SIG-M5 treated with dmso at 0.1 percent for 504 hours (cell line): Measurements from ENCODE around the gene UBE2D2.
"Not testable (repeated sequence)": the region's sequence is repeated elsewhere in the genome, so short reads cannot be mapped to it uniquely, and the experiment has no call there.

Source experiments
- DNase-seq: peaks from one replicate; lab custom pipeline; 2025; ENCODE audit not compliant: unreplicated experiment; lab: John Stamatoyannopoulos, UW

UBE2D2 gene

DNA sequence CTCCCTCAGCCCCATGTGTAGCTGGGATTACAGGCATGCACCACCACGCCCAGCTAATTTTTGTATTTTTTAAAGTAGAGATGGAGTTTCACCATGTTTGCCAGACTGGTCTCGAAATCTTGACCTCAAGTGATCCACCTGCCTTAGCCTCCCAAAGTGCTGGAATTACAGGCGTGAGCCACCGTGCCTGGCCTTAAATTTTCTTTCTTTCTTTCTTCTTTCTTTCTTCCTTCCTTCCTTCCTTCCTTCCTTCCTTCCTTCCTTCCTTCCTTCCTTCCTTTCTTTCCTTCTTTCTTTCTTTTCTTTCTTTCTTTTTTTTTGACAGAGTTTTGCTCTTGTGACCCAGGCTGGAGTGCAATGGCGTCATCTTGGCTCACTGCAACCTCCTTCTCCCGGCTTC, 14.5 kb upstream of the UBE2D2 start:
- DNase-seq = not testable (repeated sequence)

DNA sequence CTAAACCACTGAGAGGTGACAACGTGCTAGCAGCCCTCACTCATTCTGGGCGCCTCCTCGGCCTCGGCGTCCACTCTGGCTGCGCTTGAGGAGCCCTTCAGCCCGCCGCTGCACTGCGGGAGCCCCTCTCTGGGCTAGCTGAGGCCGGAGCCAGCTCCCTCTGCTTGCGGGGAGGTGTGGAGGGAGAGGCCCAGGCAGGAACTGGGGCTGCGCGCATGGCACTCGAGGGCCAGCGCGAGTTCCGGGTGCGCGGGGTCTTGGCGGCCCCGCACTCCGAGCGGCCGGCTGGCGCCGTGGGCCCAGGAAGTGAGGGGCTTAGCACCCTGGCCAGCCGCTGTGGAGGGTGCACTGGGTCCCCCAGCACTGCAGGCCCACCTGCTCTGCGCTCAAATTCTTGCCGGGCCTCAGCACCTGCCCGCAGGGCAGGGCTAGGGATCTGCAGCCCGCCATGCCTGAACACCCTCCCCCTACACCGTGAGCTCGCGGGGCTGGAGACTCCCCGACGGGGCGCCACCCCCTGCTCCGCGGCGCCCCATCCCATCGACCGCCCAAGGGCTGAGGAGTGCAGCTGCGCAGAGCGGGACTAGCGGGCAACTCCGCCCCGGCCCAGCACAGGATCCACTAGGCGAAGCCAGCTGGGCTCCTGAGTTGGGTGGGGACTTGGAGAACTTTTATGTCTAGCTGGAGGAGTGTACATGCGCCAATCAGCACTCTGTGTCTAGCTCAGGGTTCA, 11.8 kb upstream of the UBE2D2 start:
- DNase-seq = no peak

DNA sequence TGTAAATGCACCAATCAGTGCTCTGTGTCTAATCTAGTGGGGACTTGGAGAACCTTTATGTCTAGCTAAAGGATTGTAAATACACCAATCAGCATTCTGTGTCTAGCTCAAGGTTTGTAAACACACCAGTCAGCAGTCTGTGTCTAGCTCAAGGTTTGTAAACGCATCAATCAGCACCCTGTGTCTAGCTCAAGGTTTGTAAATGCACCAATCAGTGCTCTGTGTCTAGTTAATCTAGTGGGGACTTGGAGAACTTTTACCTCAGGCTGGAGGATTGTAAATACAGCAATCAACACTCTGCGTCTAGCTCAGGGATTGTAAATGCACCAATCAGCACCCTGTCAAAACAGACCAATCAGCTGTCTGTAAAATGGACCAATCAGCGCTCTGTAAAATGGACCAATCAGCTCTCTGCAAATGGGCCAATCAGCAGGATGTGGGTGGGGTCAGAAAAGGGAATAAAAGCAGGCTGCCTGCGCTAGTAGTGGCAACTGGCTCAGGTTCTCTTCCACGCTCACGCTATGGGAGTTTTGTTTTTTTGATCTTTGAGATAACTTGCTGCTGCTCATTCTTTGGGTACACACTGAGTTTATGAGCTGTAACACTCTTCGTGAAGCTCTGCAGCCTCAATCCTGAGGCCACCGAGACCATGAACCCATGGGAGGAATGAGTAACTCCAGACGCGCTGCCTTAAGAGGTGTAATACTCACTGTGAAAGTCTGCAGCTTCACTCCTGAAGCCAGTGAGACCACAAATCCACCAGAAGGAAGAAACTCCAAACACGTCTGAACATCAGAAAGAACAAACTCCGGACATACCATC, 10.9 kb upstream of the UBE2D2 start:
- DNase-seq = not testable (repeated sequence)

DNA sequence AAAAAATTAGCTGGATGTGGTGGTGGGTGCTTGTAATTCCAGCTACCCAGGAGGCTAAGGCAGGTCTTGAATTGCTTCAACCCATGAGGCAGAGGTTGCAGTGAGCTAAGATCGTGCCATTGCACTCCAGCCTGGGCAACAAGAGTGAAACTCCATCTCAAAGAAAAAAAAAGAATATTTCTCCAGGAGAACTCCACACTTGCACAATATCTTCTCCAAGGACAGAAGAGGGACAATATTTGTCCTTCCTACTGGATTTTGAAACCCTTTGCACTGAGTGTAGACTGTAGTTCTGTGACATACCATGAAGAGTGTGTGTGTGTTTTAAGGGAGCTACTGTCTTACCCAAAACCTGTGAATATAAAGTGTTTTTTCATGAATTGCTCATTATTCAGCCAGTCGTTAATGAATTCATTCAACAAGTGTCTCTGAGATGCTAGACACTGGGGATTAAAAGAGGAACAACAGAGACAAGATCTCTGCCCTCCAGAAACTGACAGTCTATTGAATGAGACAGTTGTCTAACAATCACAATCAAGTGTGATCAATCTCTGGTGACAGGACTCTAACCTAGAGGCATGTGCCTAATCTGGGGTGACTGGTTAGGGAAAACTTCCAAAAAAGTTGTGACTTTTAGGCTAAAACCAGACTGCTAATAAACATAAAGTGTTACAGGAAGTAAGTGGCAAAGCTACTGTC, 9.8 kb upstream of the UBE2D2 start:
- no peak for DNase-seq

DNA sequence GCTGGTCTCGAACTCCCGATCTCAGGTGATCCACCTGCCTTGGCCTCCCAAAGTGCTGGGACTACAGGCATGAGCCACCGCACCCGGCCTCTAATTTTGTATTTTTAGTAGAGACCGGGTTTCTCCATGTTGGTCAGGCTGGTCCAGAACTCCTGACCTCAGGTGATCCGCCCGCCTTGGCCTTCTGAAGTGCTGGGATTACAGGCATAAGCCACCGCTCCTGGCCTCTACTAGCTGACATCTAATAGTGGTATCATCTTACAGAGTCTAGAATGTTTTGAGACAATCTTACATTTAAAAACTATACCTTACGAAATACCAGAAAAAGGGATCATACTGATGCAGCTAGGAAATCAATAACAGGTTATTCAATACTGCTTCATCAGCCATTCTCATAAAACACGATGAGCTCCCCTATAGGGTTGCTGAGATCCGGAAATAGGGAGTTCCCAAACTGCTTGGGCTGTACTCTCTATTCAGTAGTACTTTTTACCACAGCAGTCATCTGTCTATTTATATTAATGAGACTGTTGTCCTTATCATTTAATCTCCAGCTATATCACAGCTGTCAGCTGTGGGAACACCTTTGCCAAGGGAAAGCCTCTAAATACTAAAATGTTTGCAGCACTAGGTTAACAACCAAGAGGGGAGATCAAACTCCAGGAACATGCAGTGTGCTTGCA, 8.1 kb upstream of the UBE2D2 start:
- no peak for DNase-seq

DNA sequence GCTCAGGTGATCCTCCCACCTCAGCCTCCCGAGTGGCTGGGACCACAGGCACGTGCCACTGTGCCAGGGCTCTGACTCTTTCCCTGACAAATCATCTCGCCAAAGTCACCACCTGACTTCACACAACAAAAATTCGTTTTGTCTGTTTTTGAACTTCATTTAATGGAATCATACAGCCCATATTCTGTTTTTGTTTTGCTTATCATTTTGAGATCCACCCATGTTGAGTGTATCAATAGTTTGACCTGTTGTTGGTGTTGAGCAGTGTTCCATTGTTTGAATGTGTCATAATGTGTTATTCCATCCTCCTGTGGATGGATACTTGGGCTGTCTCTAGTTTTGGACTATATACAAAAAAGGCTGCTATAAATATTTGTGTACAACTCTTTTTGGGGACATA, 6.9 kb upstream of the UBE2D2 start:
- no peak for DNase-seq

DNA sequence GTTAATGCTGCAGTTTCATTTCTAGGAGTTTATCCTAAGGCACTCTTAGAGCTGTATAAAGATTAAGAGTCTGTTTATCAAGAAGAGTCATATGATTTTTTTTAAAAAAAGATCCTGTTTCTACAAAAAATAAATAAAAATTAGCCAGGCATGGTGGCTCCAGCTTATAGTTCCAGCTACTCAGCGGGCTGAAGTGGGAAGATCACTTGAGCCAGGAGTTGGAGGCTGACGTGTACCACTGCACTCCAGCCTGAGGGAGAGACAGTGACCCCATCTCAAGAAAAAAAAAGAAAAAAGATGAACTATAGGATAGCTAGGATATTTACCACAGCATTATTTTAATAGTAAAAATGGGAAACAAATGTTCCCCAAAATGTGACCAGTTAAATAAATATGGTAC, 3.3 kb upstream of the UBE2D2 start:
- DNase-seq = no peak

DNA sequence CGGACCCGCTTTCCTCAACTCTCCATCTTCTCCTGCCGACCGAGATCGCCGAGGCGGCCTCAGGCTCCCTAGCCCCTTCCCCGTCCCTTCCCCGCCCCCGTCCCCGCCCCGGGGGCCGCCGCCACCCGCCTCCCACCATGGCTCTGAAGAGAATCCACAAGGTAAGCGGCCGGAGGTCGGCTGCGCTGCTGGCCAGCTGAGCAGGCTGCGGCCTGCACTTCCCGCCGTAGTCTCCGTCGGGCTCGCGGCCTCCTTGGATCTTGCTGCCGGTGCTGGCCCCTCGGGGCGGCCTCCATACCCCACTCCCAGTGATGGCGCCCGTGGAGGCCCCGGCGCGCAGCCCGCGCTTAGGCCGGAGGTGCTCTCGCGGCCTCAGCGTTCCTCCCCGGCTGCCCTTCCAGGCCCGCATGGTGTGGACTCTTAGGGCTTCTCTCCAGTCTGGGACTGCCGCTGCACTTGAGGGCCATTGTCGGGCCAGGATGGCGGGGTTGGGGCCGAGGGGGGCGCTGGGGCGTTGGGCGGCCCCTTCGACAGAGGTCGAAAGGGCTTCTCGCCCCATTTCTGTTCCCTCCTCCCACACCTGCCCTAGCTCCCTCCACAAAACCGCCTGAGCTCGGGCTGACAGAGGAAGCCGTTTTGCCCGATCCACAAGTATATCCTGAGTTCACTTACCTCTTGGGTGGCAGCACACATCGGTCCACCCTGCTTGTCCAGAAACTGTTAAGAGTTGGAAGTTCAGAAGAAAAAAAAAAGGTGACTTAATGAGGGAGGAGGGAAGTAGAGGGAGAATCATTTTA, 714 bp downstream of the UBE2D2 start:
- DNase-seq = peak; percentile 46

DNA sequence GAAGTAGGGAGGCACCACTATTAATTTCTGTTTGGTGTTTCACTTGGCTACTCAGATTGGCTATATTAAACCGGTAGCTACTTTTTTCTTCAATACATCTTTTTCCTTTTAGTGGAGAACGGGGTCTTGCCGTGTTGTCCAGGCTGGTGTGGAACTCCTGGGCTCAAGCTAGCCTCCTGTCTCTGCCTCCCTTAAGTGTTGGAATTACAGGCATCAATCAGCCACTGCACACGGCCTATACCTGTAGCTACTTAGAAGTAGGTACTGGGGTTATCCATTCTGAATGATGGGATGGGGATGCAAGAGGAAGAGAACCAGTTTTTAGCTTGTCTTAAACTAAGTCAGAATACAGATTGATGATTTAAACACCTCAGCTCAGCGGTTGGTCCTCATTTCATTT, 1.7 kb downstream of the UBE2D2 start:
- DNase-seq = no peak

DNA sequence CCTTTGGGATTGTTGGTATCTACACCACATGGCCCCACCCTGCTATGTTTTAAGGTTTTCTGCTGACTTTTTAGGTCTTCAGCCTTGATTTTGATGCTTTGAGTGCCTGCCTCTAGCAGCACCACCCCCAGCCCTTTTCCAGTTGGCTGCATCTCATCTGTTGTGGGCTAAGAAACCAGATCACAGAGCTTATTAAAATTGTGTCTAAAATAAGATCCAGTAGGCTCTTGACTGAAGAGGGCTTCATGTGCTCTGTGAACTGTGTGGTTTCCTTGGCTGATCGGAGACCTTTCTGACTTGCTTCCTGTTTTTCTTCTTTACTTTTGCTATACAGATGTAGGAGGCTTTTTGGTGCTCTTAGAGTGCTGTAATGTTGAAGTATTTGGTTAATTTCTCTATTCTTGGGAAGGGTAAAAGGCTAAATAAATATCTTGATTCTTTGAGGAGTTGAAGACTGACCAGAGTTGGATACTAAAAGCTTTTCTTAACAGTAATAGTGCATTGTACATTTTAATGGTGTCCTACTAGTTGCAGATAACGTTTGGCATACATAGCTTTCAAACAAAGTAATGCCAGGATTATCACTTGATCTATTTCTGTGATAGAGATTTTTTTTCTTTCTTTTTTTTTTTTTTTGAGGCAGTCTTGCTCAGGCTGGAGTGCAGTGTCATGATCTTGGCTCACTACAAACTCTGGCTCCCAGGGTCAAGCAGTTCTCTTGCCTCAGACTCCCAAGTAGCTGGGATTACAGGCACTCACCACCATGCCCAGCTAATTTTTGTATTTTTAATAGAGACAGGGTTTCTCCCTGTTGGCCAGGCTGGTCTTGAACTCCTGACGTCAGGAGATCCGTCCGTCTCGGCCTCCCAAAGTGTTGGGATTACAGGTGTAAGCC, 4.5 kb downstream of the UBE2D2 start:
- peak; percentile 96 for DNase-seq

DNA sequence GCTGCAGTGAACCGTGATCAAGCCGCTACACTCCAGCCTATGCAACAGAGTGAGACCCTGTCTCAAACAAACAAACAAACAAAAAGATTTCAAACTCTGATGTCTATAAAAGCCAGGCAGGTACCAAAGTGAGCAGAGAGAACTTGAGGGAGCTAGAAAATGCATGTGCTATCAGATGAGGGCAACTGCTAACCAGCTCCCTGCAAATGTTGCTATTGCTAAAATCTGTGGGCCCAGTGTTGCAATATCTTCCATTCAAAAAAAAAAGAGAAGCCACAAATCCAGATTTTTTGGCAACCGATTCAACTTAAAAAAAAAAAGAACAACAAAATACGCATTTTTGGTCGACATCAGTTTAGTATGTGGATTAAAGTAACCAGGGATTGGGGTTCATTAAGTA, 5.5 kb downstream of the UBE2D2 start:
- DNase-seq = peak; percentile 79

DNA sequence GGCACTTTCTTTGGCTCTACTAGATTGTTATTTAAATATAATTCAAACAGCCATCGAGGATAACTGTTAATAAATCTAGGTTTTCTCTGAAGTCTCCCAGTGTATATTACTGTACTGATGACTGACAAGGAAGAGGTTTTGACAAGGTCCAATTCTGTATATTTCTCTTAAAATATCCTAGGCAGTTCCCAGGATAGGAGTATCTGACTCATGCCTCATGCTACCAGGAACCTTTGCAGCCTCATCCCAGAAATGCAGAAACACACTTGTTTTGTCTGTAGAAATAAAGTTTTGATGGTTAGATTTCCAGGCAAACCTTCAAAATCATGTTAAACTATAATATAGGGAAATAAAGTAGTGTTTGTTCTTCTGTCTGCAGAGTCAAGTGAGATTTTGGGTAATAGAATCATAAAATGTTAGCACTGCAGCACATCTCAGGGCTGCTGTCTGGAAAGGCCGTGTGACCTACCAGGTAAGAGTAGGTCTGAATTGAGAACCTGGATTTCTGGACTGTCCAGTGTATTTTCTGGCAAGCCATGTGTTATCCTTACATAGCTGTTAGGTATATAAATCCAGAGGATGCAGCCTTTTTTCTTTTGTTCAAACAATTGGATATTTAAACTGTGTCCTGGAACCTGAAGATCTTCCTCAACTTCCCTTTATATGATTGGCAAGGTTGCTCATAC, 8.3 kb downstream of the UBE2D2 start:
- no peak for DNase-seq

DNA sequence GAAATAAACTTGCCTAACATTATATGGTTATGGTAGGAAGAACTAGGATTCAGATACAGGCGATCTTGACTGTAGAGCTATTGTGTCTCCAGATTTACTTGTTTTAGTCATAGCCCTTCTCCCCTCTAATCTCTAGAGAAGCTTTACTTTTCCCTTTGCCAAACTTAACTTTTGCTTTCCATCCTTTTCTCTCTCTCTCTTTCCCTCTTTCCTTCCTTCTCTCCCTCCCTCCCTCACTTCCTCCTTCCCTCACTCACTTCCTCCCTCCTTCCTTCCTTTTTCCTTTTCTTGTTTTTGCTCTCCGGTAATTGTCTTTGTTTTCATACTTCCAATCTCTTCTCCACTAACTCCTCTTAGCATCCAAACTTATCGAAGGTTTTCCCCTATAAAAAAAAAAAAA, 10.4 kb downstream of the UBE2D2 start:
- DNase-seq = no peak

DNA sequence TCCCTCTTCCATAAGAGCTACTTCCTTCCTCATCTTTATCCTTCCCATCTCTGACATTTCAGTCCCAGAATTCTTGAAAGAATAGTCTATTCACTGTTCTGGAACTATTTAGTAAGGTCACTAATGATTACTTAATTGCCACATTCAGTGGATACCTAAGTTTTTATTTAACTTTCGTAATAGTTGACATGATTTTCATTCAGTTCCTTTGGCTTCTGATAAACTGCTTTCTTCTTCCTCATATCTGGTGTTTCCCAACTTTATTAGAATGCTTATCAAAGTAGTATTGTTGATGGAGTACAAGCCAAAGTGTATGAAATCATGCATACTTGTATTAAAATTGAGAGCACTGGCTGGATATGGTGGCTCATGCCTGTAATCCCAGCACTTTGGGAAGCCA, 10.8 kb downstream of the UBE2D2 start:
- DNase-seq = no peak

DNA sequence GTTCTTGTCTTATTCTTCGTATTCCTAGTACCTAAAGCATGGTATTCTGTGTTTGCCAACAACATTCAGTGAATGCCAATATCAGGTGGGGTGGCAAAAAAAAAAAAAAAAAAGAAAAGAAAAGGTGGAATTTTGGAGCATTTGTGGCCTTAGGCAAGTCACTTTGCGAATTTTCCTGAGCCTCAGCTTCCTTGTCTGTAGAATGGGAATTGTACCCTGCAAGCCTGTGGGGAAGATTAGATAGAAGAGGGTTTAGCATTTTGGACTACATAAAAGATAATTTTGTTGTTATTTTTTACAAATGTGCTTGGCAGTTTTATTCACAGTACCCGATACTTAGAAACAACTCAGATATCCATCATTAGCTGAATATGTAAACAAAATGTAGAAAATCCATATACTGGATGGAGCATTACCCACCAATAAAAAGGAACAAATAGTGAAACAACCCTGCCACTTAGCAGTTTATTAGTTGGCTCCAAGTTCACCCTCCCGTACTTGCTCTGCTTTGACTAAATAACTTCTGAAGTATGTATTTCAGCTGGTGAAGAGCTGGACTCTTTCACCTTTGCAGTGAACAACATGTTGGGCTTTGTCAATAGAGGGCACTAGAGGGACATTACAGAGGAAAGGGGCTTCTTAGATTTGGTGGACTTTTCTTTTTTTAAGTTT, 13.6 kb downstream of the UBE2D2 start:
- DNase-seq = peak; percentile 45

DNA sequence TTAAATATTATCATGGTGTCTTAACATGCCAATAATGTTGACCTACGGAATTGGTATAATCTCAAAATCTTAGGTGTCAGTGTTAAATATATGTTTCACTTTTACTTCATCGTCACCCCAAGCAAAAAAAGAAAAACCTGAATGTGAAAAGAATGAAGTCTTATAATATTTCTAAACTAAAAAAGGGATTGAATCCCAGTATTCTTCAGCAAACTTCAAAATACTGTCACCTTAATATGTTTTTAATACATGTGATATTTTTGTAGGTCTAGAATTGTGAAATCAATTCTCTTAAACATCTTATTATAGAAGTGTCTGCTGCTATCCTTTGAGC, 14.1 kb downstream of the UBE2D2 start:
- no peak for DNase-seq

DNA sequence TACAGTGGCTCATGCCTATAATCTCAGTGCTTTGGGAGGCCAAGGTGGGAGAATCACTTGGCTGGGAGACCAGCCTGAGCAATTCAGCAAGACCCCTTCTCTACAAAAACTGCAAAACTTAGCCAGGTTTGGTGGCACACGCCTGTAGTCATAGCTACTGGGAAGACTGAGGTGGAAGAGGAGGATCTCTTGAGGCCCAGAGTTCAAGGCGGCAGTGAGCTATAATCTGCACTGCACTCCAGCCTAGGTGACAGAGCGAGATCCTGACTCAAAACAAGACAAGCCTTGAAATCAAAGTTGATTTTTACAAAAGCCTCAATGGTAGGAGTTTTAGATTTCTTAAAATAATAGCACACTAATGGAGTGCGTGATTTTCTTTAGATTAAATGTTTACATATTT, 14.6 kb downstream of the UBE2D2 start:
- no peak for DNase-seq

DNA sequence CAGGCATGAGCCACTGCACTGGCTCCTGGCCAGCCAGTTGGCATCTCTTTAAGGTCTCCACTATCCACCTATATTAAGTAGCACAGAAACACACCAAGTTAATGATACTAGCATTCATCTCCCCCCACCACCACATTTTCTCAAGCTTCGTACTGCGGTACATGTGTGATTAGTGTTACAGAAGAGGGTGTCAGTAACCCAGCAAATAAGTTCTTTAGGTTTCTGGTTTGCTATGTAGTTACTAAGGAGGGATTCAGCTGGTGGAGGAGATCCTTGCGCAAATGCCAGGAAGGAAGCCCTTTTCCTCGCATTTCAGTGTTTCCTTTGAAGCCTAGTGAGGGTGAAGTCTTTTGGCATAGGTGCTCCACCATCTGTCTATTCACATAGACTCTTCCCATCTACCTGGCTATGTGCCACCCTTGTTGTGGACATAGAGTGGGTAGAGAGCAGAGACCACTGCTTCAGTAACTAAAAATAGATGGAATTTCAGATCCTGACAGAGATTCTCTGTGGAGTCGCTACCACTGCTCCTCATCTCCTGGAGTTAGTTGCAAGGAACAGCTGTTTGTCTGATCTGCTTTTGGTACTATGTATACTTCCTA, 16.7 kb downstream of the UBE2D2 start:
- DNase-seq = no peak
